Thyroid gland (tissue), 4 donors: ENCODE data around the gene PRSS48. TPM values are rescaled to one million over a fixed set of nuclear protein-coding genes. Genes with fewer than 3 reads are reported as not detected.

ENCODE experiments used
- DNase-seq, 2 donors: peaks; one replicate each; pipeline ENCODE4 v3.0.0-alpha.2; 2019
- H3K27ac ChIP-seq, 3 donors: fragments of 200-600 bp; sonication (generic); 1 replicate in 2 of 3; 2 replicates in 1 of 3; pipeline ENCODE4 v1.5.1; 2016 to 2019; ENCODE audit warnings: mild to moderate bottlenecking in 1 of 3, moderate library complexity in 1 of 3
- H3K27me3 ChIP-seq: fragments of 200-600 bp; sonication (generic); one replicate; pipeline ENCODE4 v1.5.1; 2019
- H3K36me3 ChIP-seq, 2 donors: fragments of 200-600 bp; sonication (generic); one replicate each; pipeline ENCODE4 v1.5.1; 2016 to 2019
- H3K4me1 ChIP-seq, 2 donors: fragments of 200-600 bp; sonication (generic); one replicate each; pipeline ENCODE4 v1.5.1; 2017 to 2019
- H3K4me3 ChIP-seq, 3 donors: fragments of 200-600 bp; sonication (generic); replicated peaks in 1 of 3; 1 replicate in 2 of 3; 2 replicates in 1 of 3; pipeline ENCODE4 v1.5.1; 2016; ENCODE audit warnings: mild to moderate bottlenecking in 1 of 3
- H3K9me3 ChIP-seq: fragments of 200-600 bp; sonication (generic); one replicate; pipeline ENCODE4 v1.5.1; 2017
- CTCF ChIP-seq, 6 experiments: fragments of 200-600 bp in 3 of 6; fragments of 450-650 bp in 3 of 6; sonication (generic) in 3 of 6; IDR thresholded peaks; one replicate each; pipeline ENCODE4 v1.5.1; 2016 to 2019; ENCODE audit warnings: antibody characterized with exemption in 6 of 6, mild to moderate bottlenecking in 2 of 6, inconsistent platforms in 1 of 6, moderate library complexity in 1 of 6
- POLR2A ChIP-seq, 2 donors: fragments of 450-650 bp; IDR thresholded peaks; one replicate each; pipeline ENCODE4 v1.6.1; 2017; ENCODE audit warnings: antibody characterized with exemption in 2 of 2, mild to moderate bottlenecking in 2 of 2, moderate library complexity in 1 of 2
- WGBS, 2 donors: methylation state at CpG; one replicate each; pipeline ENCODE4 v1.1.5; 2017; 5-methylcytosine and 5-hydroxymethylcytosine counted together
- intact Hi-C: fragments of 100-400 bp; cut with DNase I; formaldehyde crosslinking; loops from one replicate; pipeline ENCODE4 v1.15.1; 2023
- total RNA-seq, 4 donors: library from RNA; depleted of rRNA; stranded (reverse); fragments of >200 nt; gene quantifications; one replicate each; pipeline ENCODE4 v1.2.3, GENCODE V29; 2016

PRSS48 gene
- total RNA-seq, 4 donors from 2014 or later, result not detected

GRCh38 chr4:151292038-151292437 is 15.1 kb downstream of the PRSS48 start:
- 99 to 100% methylated on average over 2 of the region's 2 CpGs for WGBS, 2 donors
- Histone ChIP-seq H3K36me3 (no peaks in the 10 kb centered on the region), H3K4me3 (no peak overlapping the region), H3K27me3 (no peaks in the 10 kb centered on the region), H3K9me3 (no peaks in the 10 kb centered on the region), H3K4me1 (no peaks in the 10 kb centered on the region), H3K27ac (no peak overlapping the region)
- intact Hi-C loops, result no loop called here
- no peak for TF ChIP-seq POLR2A (IDR thresholded peaks at IDR 0.05)
- TF ChIP-seq CTCF (IDR thresholded peaks at IDR 0.05), result no peak
- DNase-seq, result no peak

GRCh38 chr4:151294833-151295496 is 18.0 kb downstream of the PRSS48 start:
- H3K9me3 ChIP-seq, result no peaks in the 10 kb centered on the region
- H3K36me3 ChIP-seq, result no peaks in the 10 kb centered on the region
- intact Hi-C loops, result no loop called here
- 92 to 95% methylated on average over 5 of the region's 5 CpGs for WGBS, 2 donors
- TF ChIP-seq CTCF (IDR thresholded peaks at IDR 0.05) (no peak), POLR2A (IDR thresholded peaks at IDR 0.05) (no peak)
- H3K27ac ChIP-seq, result no peak overlapping the region
- no peaks in the 10 kb centered on the region for H3K27me3 ChIP-seq
- no peak overlapping the region for H3K4me3 ChIP-seq
- DNase-seq, result no peak
- H3K4me1 ChIP-seq, result no peaks in the 10 kb centered on the region

GRCh38 chr4:151296227-151296626 is 19.3 kb downstream of the PRSS48 start:
- Histone ChIP-seq H3K36me3 (no peaks in the 10 kb centered on the region), H3K27me3 (no peaks in the 10 kb centered on the region), H3K9me3 (no peaks in the 10 kb centered on the region), H3K4me1 (no peaks in the 10 kb centered on the region), H3K27ac (no peak overlapping the region), H3K4me3 (no peak overlapping the region)
- intact Hi-C loops, result no loop called here
- no peak for TF ChIP-seq CTCF (IDR thresholded peaks at IDR 0.05)
- WGBS, 2 donors, result 73 to 76% methylated on average over 3 of the region's 3 CpGs
- DNase-seq, result no peak

GRCh38 chr4:151297170-151297569 is 20.2 kb downstream of the PRSS48 start:
- H3K9me3 ChIP-seq, result no peaks in the 10 kb centered on the region
- no peaks in the 10 kb centered on the region for H3K27me3 ChIP-seq
- no peak overlapping the region for H3K4me3 ChIP-seq
- H3K4me1 ChIP-seq, result no peaks in the 10 kb centered on the region
- TF ChIP-seq POLR2A (IDR thresholded peaks at IDR 0.05), result no peak
- intact Hi-C loops, result no loop called here
- H3K27ac ChIP-seq, result no peak overlapping the region
- DNase-seq, result no peak
- H3K36me3 ChIP-seq, result no peaks in the 10 kb centered on the region

GRCh38 chr4:151302432-151302831 is 25.5 kb downstream of the PRSS48 start:
- WGBS, 2 donors, result 84 to 89% methylated on average over 4 of the region's 4 CpGs
- intact Hi-C loops, result no loop called here
- no peaks in the 10 kb centered on the region for H3K27me3 ChIP-seq
- no peak overlapping the region for H3K4me3 ChIP-seq
- H3K27ac ChIP-seq, result no peak overlapping the region
- peaks cover 12 to 20% of the 10 kb centered on the region in 2 donors for H3K4me1 ChIP-seq
- no peaks in the 10 kb centered on the region for H3K36me3 ChIP-seq
- no peaks in the 10 kb centered on the region for H3K9me3 ChIP-seq
- no peak for DNase-seq
- no peak for TF ChIP-seq POLR2A (IDR thresholded peaks at IDR 0.05)
- TF ChIP-seq CTCF (IDR thresholded peaks at IDR 0.05), result no peak
